B cell (primary cell): Measurements from ENCODE around the gene COBLL1. TPM values are rescaled to one million over a fixed set of nuclear protein-coding genes. Genes with fewer than 3 reads are reported as not detected.

Experiments used
- ATAC-seq: fragments of 200-7000 bp; cut with Tn5 transposase; one replicate; pipeline ENCODE4 v1.10.0; 2021; ENCODE audit warnings: low read depth, mild to moderate bottlenecking, moderate number of reproducible peaks, moderate library complexity
- CTCF ChIA-PET: fragments of 350-600 bp; sonication (Branson Sonifier 250); formaldehyde crosslinking; loops from one replicate; lab custom pipeline; 2021; ENCODE audit warnings: antibody characterized with exemption, inconsistent platforms; lab: Charles Lee
- POLR2A ChIA-PET: fragments of 350-600 bp; sonication (Branson Sonifier 250); formaldehyde crosslinking; loops from one replicate; lab custom pipeline; 2021; ENCODE audit warnings: antibody characterized with exemption; lab: Charles Lee
- DNase-seq: peaks from one replicate; pipeline ENCODE4 v3.0.0; 2013
- H2AFZ ChIP-seq: 2 replicates; pipeline ENCODE4 v1.6.1; 2012; ENCODE audit warnings: mild to moderate bottlenecking, low read depth, low read length; ENCODE audit not compliant: insufficient read depth, poor library complexity, severe bottlenecking
- H3K27ac ChIP-seq, 2 donors: 1 replicate in 1 of 2; 2 replicates in 1 of 2; pipeline ENCODE4 v1.5.1; 2012 to 2013; ENCODE audit warnings: low read length in 2 of 2, mild to moderate bottlenecking in 2 of 2, moderate library complexity in 1 of 2
- H3K27me3 ChIP-seq, 4 experiments: fragments of 200-600 bp in 1 of 4; sonication (generic) in 1 of 4; replicated peaks in 1 of 4; 1 replicate in 2 of 4; 2 replicates in 2 of 4; pipeline versions ENCODE4 v1.6.1 to v1.7.0; 2013 to 2016; ENCODE audit warnings: low read length in 3 of 4, mild to moderate bottlenecking in 2 of 4, mixed read lengths in 1 of 4, moderate library complexity in 1 of 4; ENCODE audit not compliant: insufficient read depth in 4 of 4, control insufficient read depth in 3 of 4; ENCODE audit errors: control extremely low read depth in 1 of 4
- H3K36me3 ChIP-seq, 2 experiments: replicated peaks in 1 of 2; 1 replicate in 1 of 2; 2 replicates in 1 of 2; pipeline versions ENCODE4 v1.6.1 to v1.7.1; 2013; ENCODE audit warnings: low read length in 1 of 2; ENCODE audit not compliant: insufficient read depth in 2 of 2, control insufficient read depth in 1 of 2; ENCODE audit errors: control extremely low read depth in 1 of 2, extremely low read depth in 1 of 2
- H3K4me1 ChIP-seq, 2 donors: fragments of 200-600 bp in 1 of 2; sonication (generic) in 1 of 2; 1 replicate in 1 of 2; 2 replicates in 1 of 2; pipeline versions ENCODE4 v1.5.1 to v1.6.1; 2013 to 2017; ENCODE audit warnings: low read length in 2 of 2; ENCODE audit not compliant: control insufficient read depth in 2 of 2, insufficient read depth in 2 of 2
- H3K4me2 ChIP-seq: replicated peaks from 2 replicates; pipeline ENCODE3; 2012; ENCODE audit warnings: mild to moderate bottlenecking, low read depth, low read length; ENCODE audit not compliant: poor library complexity, severe bottlenecking
- H3K4me3 ChIP-seq, 5 experiments: fragments of 200-600 bp in 1 of 5; sonication (generic) in 1 of 5; 1 replicate in 3 of 5; 2 replicates in 2 of 5; pipeline versions ENCODE4 v1.5.1 to v1.7.0; 2011 to 2016; ENCODE audit warnings: low read length in 4 of 5, mild to moderate bottlenecking in 4 of 5, low read depth in 2 of 5, control low read depth in 1 of 5, moderate library complexity in 1 of 5; ENCODE audit not compliant: insufficient read depth in 1 of 5; ENCODE audit errors: control extremely low read depth in 1 of 5, extremely low read depth in 1 of 5
- H3K79me2 ChIP-seq: fragments of 200-600 bp; sonication (generic); one replicate; pipeline ENCODE4 v1.6.0; 2016; ENCODE audit warnings: low read length; ENCODE audit not compliant: control insufficient read depth, insufficient read depth
- H3K9ac ChIP-seq: fragments of 200-600 bp; sonication (generic); 2 replicates; pipeline ENCODE4 v1.6.1; 2017; ENCODE audit warnings: mild to moderate bottlenecking, low read length, moderate library complexity
- H3K9me3 ChIP-seq, 3 donors: one replicate each; pipeline versions ENCODE4 v1.6.1 to v1.7.1; 2013; ENCODE audit warnings: low read length in 2 of 3; ENCODE audit not compliant: control insufficient read depth in 2 of 3, insufficient read depth in 1 of 3; ENCODE audit errors: control extremely low read depth in 1 of 3
- H4K20me1 ChIP-seq: 2 replicates; pipeline ENCODE4 v1.6.0; 2012; ENCODE audit warnings: mild to moderate bottlenecking, low read length; ENCODE audit not compliant: insufficient read depth, control insufficient read depth, poor library complexity, severe bottlenecking
- H3K27ac Mint-ChIP-seq: one replicate; pipeline ENCODE4 v1.8.0; 2021; ENCODE audit warnings: mixed read lengths
- H3K27me3 Mint-ChIP-seq: one replicate; pipeline ENCODE4 v1.8.0; 2021; ENCODE audit warnings: mixed read lengths
- H3K4me1 Mint-ChIP-seq: one replicate; pipeline ENCODE4 v1.8.0; 2021; ENCODE audit warnings: mixed read lengths
- H3K4me3 Mint-ChIP-seq: one replicate; pipeline ENCODE4 v1.8.0; 2021; ENCODE audit warnings: mixed read lengths
- H3K9me3 Mint-ChIP-seq: one replicate; pipeline ENCODE4 v1.8.0; 2022; ENCODE audit warnings: mixed read lengths; ENCODE audit not compliant: insufficient read depth
- CTCF ChIP-seq: fragments of 200-600 bp; IDR thresholded peaks from one replicate; pipeline ENCODE4 v1.8.0; 2022; ENCODE audit warnings: antibody characterized with exemption, mild to moderate bottlenecking
- EZH2 ChIP-seq: IDR thresholded peaks from 2 replicates; pipeline ENCODE4 v1.6.1; 2012; ENCODE audit warnings: borderline replicate concordance, low read depth, mild to moderate bottlenecking, moderate library complexity, low read length; ENCODE audit not compliant: insufficient read depth, poor library complexity, severe bottlenecking
- WGBS: methylation state at CpG from one replicate; pipeline ENCODE4 v1.1.5; 2013; ENCODE audit warnings: missing lambda C conversion rate; ENCODE audit not compliant: insufficient coverage; 5-methylcytosine and 5-hydroxymethylcytosine counted together
- intact Hi-C: fragments of 100-400 bp; cut with micrococcal nuclease; formaldehyde crosslinking; loops from one replicate; pipeline ENCODE4 v1.10.0; 2022
- polyA plus RNA-seq: library from polyadenylated mRNA; depleted of rRNA; stranded (reverse); fragments of >200 nt; gene quantifications from 2 replicates; pipeline ENCODE4 v1.2.3, GENCODE V29; 2012
- total RNA-seq, 2 donors: library from RNA; stranded (reverse); fragments of 120-200 nt in 1 of 2; gene quantifications; 1 replicate in 1 of 2; 2 replicates in 1 of 2; pipeline versions ENCODE4 v1.2.3 to v1.2.4, GENCODE V29; 2013 to 2022

The COBLL1 gene
- total and polyA plus RNA-seq, 2 donors (not counting 1 experiment from before 2014, with no cell fraction given): 45.1 to 234 TPM

GRCh38 chr2:164877927-164878326, 36.3 kb upstream of the COBLL1 start:
- Histone ChIP-seq H2AFZ (no peak overlapping the region), H3K36me3 (no peaks in the 10 kb centered on the region), H3K79me2 (no peaks in the 10 kb centered on the region), H3K4me3 (no peak overlapping the region), H4K20me1 (no peaks in the 10 kb centered on the region), H3K27ac (no peak overlapping the region), H3K4me2 (no peak overlapping the region), H3K4me1 (peaks cover 11 to 12% of the 10 kb centered on the region in 2 donors), H3K27me3 (no peaks in the 10 kb centered on the region), H3K9ac (no peak overlapping the region), H3K9me3 (no peaks in the 10 kb centered on the region)
- POLR2A ChIA-PET: no interaction called here
- no peak for ATAC-seq
- CTCF ChIA-PET: interaction anchor here (0.9 to 1.3 kb wide), 2 partner anchors 11 to 36 kb away, joined by 4 to 6 read pairs; no protein-coding TSS in a partner anchor
- no peak for TF ChIP-seq CTCF
- no peak for TF ChIP-seq EZH2
- intact Hi-C loops: no loop called here
- no peaks in the 10 kb centered on the region for H3K27me3 Mint-ChIP-seq
- no peaks in the 10 kb centered on the region for H3K9me3 Mint-ChIP-seq
- no peak for DNase-seq
- no peak overlapping the region for H3K27ac Mint-ChIP-seq
- no peak overlapping the region for H3K4me3 Mint-ChIP-seq
- H3K4me1 Mint-ChIP-seq: peaks cover 11% of the 10 kb centered on the region

- CTCF ChIA-PET: interaction anchor here (0.9 to 1.3 kb wide), 4 partner anchors 10 to 139 kb away, joined by 3 to 6 read pairs (median 4); no protein-coding TSS in a partner anchor
- no peaks in the 10 kb centered on the region for H3K9me3 ChIP-seq
- peak overlapping the region; percentile 35 for H2AFZ ChIP-seq
- Mint-ChIP-seq H3K9me3 (no peaks in the 10 kb centered on the region), H3K4me3 (peak overlapping the region; percentile 61), H3K4me1 (peaks cover 11% of the 10 kb centered on the region), H3K27me3 (no peaks in the 10 kb centered on the region), H3K27ac (peak overlapping the region; percentile 76)
- intact Hi-C loops: no loop called here
- 95% methylated on average over 2 of the region's 4 CpGs for WGBS
- H3K36me3 ChIP-seq: no peaks in the 10 kb centered on the region
- POLR2A ChIA-PET: interaction anchor here (0.6 kb wide), 1 partner anchor 139 kb away, joined by 3 read pairs; no protein-coding TSS in a partner anchor
- peak; percentile 40 for DNase-seq
- no peaks in the 10 kb centered on the region for H4K20me1 ChIP-seq
- no peak overlapping the region for H3K27ac ChIP-seq
- H3K9ac ChIP-seq: no peak overlapping the region
- H3K79me2 ChIP-seq: no peaks in the 10 kb centered on the region
- no peak overlapping the region for H3K4me3 ChIP-seq
- no peak for TF ChIP-seq CTCF
- H3K4me1 ChIP-seq: peaks cover 11 to 12% of the 10 kb centered on the region in 2 donors
- H3K4me2 ChIP-seq: peak overlapping the region; percentile 29
- peak; percentile 17 for ATAC-seq
- H3K27me3 ChIP-seq: no peaks in the 10 kb centered on the region
Measured at GRCh38 chr2:164877169-164877568, 35.5 kb upstream of the COBLL1 start.
